Measurements from ENCODE around the gene CBX7.

- TF ChIP-seq BHLHE40 (IDR thresholded peaks at IDR 0.05; ENCODE audit: low read depth, low read length), result no peak
- no peak for TF ChIP-seq MAFK (IDR thresholded peaks at IDR 0.05; ENCODE audit: partially characterized antibody)
- TF ChIP-seq CTCF (IDR thresholded peaks at IDR 0.05), result no peak
- no peak for TF ChIP-seq ZNF302 (CRISPR knock-in tag; IDR thresholded peaks at IDR 0.05)
- no peak for TF ChIP-seq HDAC2 (IDR thresholded peaks at IDR 0.05)
- no peak for TF ChIP-seq CBX8 (IDR thresholded peaks at IDR 0.05)
- TF ChIP-seq POLR2A (IDR thresholded peaks at IDR 0.05; ENCODE audit: low read length), result no peak
- TF ChIP-seq JUNB (IDR thresholded peaks at IDR 0.05), result no peak
- no peak for TF ChIP-seq NR3C1 (IDR thresholded peaks at IDR 0.05)
- TF ChIP-seq CEBPB (IDR thresholded peaks at IDR 0.05), result no peak
Observed at GRCh38 chr22:39147335-39148025, 5.0 kb downstream of the CBX7 start.
